Body of pancreas (tissue), 4 donors: ENCODE data around the gene PCDHGA12.
A peak's percentile ranks its signal among the peaks of the same experiment; 100 is the strongest.

Experiments used
- CTCF ChIP-seq, 7 experiments: fragments of 450-650 bp in 4 of 7; fragments of 200-600 bp in 3 of 7; sonication (generic) in 3 of 7; IDR thresholded peaks; one replicate each; pipeline ENCODE4 v1.5.1; 2016 to 2019; ENCODE audit warnings: antibody characterized with exemption in 7 of 7
- POLR2A ChIP-seq, 3 donors: fragments of 450-650 bp; IDR thresholded peaks; one replicate each; pipeline ENCODE4 v1.6.1; 2016; ENCODE audit warnings: antibody characterized with exemption in 3 of 3, mild to moderate bottlenecking in 2 of 3

- TF ChIP-seq CTCF (IDR thresholded peaks at IDR 0.05) = peak in 4 of 7 experiments; percentile 23 to 36 (median 26)
- TF ChIP-seq POLR2A (IDR thresholded peaks at IDR 0.05) = no peak
These were observed 9.3 kb upstream of the PCDHGA12 start, which contains the start of gene PCDHGA11 for GRCh38 chr5:141420855-141421488.
